ENCODE data around the gene ROR2. TPM values are rescaled to one million over a fixed set of nuclear protein-coding genes. Genes with fewer than 3 reads are reported as not detected.

ROR2 gene
- total and polyA plus RNA-seq, 2 experiments from 2014 or later: 8.1 to 18.8 TPM

GRCh38 chr9:91904588-91905236 is 45.3 kb downstream of the ROR2 start:
- H3K9me3 Mint-ChIP-seq: no peaks in the 10 kb centered on the region
- H2AFZ ChIP-seq: no peak overlapping the region
- H3K36me3 ChIP-seq (ENCODE audit: insufficient read depth): no peaks in the 10 kb centered on the region
- no peak overlapping the region for H3K4me3 ChIP-seq
- H3K4me3 Mint-ChIP-seq: no peak overlapping the region
- DNase-seq (ENCODE audit: low spot score) (no peak), ATAC-seq (no peak)
- TF ChIP-seq ETS1 (IDR thresholded peaks at IDR 0.05) (no peak), EZH2phosphoT487 (IDR thresholded peaks at IDR 0.05; ENCODE audit: unreplicated experiment) (no peak), POLR2AphosphoS5 (IDR thresholded peaks at IDR 0.05; ENCODE audit: low read depth) (no peak), REST (IDR thresholded peaks at IDR 0.05; ENCODE audit: unreplicated experiment) (no peak), ZNF462 (CRISPR knock-in tag; IDR thresholded peaks at IDR 0.05) (no peak), STAT1 (IDR thresholded peaks at IDR 0.05; ENCODE audit: unreplicated experiment) (no peak), ZNF114 (CRISPR knock-in tag; IDR thresholded peaks at IDR 0.05) (no peak), CTCF (conservative IDR thresholded peaks at IDR 0.05; ENCODE audit: low read depth in 2 of 2) (no peak), JUNB (IDR thresholded peaks at IDR 0.05; ENCODE audit: unreplicated experiment) (no peak), EZH2 (IDR thresholded peaks at IDR 0.05; ENCODE audit: low read depth, unreplicated experiment) (no peak), CREB1 (CRISPR knock-in tag; IDR thresholded peaks at IDR 0.05; ENCODE audit: low read depth) (no peak), ZNF331 (CRISPR knock-in tag; IDR thresholded peaks at IDR 0.05; ENCODE audit: low read depth) (no peak), NANOG (IDR thresholded peaks at IDR 0.05; ENCODE audit: borderline replicate concordance) (no peak)
- peaks cover 13% of the 10 kb centered on the region for H4K20me1 ChIP-seq (replicated peaks; ENCODE audit: insufficient read depth)
- H3K27ac ChIP-seq (ENCODE audit: low read depth): no peak overlapping the region
- no peaks in the 10 kb centered on the region for H3K36me3 Mint-ChIP-seq (ENCODE audit: low read depth)
- 0 out of 2 replicates have a peak, but pooled peaks cover 9% of the 10 kb centered on the region for H3K79me2 ChIP-seq (replicated peaks; ENCODE audit: insufficient read depth)
- H3K9me2 ChIP-seq (ENCODE audit: insufficient read depth): no peaks in the 10 kb centered on the region
- H3K27ac Mint-ChIP-seq: no peak overlapping the region
- peaks cover 3% of the 10 kb centered on the region for H3K27me3 Mint-ChIP-seq (ENCODE audit: insufficient read depth, low read depth, poor library complexity)
- no peaks in the 10 kb centered on the region; the same call in 1 of the 2 replicates for H3F3A ChIP-seq (replicated peaks; ENCODE audit: low read depth)
- H3K4me1 Mint-ChIP-seq: peaks cover 50% of the 10 kb centered on the region
- peaks cover 66% of the 10 kb centered on the region for H3K4me1 ChIP-seq (ENCODE audit: insufficient read depth)
- 0 out of 2 replicates have a peak, but pooled peaks cover 8% of the 10 kb centered on the region for H3K27me3 ChIP-seq (ENCODE audit: insufficient read depth)
- no peak overlapping the region for H3K4me2 ChIP-seq

All from GM23338 (cell line).